RWPE1 (cell line): ENCODE measurements around the gene MTFR1L.

ENCODE experiments used
- CTCF ChIA-PET: fragments of 350-600 bp; sonication (Branson Sonifier 250); formaldehyde crosslinking; extraction: SDS; loops from one replicate; lab custom pipeline; 2021; lab: Yijun Ruan, JAX
- POLR2A ChIA-PET: fragments of 400-600 bp; formaldehyde crosslinking; extraction: SDS; loops from one replicate; lab custom pipeline; 2020; ENCODE audit warnings: antibody characterized with exemption; ENCODE audit not compliant: low non-redundant PET; lab: Yijun Ruan, JAX
- DNase-seq: peaks from one replicate; pipeline ENCODE4 v3.0.0; 2012; ENCODE audit warnings: low spot score
- H3K27ac ChIP-seq: fragments of 450-650 bp; 2 replicates; pipeline ENCODE4 v1.5.1; 2017
- TF ChIP-seq, protein P1 (sequence below): fragments of 450-650 bp; conservative IDR thresholded peaks from 2 replicates; pipeline ENCODE4 v1.5.1; 2017; ENCODE audit warnings: low read depth, mild to moderate bottlenecking

MTFR1L gene

DNA sequence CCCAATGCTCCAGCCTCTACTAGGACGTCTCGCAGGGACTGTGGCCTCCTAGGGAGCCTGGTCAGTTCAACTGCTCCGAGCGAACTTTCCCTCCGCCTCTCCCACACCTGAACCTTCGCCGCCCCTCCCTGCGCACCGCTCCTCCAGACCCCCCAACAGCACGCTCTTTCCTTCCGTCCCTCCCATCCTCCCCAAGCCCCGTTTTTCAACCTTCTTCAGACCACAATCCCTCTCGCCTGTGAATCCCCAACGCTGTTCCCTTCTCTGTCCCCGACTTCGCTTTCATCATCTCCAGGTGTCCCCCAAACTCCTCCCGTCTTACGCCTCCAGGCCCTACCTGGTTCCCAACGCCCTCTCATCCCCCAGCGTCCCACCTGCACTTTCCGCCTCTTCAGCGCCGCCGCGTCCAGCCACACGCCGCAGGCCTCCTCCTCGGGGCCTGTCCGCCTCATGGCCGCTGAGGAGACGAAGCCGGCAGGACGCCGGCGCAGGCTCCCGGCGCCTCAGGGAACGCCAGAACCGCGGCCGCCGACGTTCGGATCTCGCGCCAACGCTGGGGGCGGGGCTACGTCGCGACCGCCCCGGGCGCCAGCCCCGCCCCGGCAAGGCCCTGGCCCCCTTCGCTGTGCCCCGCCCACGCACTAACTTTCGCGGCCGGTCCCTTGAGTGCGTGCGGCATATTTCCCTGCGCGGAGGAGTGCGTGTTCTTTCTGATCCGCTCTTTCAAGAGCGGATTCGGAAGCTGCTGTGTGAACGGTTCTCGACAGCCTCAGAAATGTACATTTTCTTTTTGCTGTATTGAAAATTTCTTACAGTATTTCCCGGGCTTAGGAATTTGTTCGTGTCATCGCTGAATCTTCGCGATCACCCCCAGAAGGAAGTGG is 39.4 kb downstream of the MTFR1L start, which contains the start of gene AUNIP:
Gene AUNIP (minus strand): TSS at position 552 of the 884 bp plus-strand sequence. CDS start 100 bp downstream, at position 452.
- ChIA-PET POLR2A (interaction anchor here (0.7 kb wide), 1 partner anchor 15 kb away, joined by 3 read pairs; no protein-coding TSS in a partner anchor), CTCF (no interaction called here)
- H3K27ac ChIP-seq, result peak within 1 kb of the TSS; percentile 82
- DNase-seq, result peak; percentile 91
- TF ChIP-seq, protein P1, sequence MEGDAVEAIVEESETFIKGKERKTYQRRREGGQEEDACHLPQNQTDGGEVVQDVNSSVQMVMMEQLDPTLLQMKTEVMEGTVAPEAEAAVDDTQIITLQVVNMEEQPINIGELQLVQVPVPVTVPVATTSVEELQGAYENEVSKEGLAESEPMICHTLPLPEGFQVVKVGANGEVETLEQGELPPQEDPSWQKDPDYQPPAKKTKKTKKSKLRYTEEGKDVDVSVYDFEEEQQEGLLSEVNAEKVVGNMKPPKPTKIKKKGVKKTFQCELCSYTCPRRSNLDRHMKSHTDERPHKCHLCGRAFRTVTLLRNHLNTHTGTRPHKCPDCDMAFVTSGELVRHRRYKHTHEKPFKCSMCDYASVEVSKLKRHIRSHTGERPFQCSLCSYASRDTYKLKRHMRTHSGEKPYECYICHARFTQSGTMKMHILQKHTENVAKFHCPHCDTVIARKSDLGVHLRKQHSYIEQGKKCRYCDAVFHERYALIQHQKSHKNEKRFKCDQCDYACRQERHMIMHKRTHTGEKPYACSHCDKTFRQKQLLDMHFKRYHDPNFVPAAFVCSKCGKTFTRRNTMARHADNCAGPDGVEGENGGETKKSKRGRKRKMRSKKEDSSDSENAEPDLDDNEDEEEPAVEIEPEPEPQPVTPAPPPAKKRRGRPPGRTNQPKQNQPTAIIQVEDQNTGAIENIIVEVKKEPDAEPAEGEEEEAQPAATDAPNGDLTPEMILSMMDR, result no peak

DNA sequence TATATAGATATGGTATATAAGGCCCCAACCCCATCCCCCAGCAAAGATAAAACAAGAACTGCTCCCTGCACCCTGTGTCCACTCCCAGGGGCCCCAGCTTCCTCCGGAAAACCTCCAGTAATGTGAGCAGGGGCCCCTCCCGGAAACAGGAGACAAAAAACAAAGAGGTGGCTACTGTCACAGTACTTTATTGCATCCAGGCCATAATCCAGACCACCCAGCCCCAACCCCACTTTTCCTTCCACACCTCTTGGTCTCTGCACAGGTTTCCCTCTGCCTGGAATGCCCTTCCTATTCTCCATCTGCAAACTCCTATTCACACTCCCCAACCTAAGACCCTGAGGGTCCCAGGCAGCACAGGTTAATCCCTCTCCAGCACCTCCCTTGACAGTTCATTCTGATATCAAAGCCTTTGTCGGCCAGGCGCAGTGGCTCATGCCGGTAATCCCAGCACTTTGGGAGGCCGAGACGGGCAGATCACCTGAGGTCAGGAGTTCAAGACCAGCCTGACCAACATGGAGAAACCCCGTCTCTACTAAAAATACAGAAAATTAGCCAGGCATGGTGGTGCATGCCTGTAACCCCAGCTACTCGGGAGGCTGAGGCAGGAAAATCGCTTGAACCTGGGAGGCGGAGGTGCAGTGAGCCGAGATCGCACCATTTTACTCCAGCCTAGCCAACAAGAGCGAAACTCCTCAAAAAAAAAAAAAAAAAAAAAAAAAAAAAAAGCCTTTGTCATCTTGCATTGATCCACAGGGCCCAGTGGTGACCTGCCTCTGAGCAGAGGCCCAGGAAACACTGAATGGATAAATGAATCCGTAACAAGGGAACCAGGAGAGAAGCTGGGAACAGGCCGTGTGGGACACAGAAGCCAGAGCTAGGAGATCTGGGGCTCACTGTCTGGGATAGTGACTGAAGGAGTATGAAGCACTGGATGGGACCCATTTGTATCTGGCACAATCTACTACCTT is 41.8 kb downstream of the MTFR1L start:
- ChIA-PET CTCF (interaction anchor here (0.7 kb wide), 2 partner anchors 14 to 737 kb away, joined by 3 to 9 read pairs; partner anchors contain the start of gene PAQR7), POLR2A (interaction anchor here (0.7 kb wide), 1 partner anchor 23 kb away, joined by 5 read pairs; no protein-coding TSS in a partner anchor)
- DNase-seq, result no peak
- TF ChIP-seq, protein P1, result no peak
- H3K27ac ChIP-seq, result peak overlapping the region; percentile 62

DNA sequence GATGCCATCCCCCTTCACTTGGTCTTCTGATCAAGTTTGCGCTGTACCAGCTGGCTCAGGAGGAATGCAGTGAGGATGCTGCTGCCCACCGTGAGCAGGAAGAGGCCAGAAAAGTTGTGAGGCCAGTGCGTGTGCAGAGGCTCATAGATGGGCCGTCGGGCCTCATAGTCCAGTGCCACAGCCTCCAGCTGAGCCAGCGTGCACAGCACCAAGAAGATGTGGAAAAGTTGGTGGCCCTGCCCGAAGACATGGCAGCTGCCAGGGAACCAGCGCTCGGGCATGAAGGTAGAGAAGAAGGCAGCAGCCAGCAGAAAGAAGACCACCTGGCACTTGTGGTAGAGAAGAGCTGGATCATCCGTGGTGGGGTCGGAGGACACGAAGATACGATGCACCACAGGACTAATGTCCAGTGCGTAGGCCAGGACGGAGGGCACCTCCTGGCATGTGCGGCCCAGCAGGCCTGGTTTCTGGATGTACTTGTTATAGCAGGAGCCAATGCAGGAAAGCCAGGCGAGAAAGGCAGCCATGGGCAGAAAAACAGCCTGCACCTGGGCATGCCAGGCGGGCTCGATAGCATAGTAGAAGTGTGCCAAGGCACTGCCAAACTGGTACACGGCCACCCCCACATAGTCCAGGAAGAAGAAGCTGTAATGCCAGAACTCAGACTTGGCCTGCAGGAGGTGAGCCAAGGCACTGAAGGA is 43.2 kb downstream of the MTFR1L start:
- TF ChIP-seq, protein P1, result no peak
- H3K27ac ChIP-seq, result peak overlapping the region; percentile 62
- CTCF ChIA-PET, result no interaction called here
- POLR2A ChIA-PET, result no interaction called here
- DNase-seq, result no peak

DNA sequence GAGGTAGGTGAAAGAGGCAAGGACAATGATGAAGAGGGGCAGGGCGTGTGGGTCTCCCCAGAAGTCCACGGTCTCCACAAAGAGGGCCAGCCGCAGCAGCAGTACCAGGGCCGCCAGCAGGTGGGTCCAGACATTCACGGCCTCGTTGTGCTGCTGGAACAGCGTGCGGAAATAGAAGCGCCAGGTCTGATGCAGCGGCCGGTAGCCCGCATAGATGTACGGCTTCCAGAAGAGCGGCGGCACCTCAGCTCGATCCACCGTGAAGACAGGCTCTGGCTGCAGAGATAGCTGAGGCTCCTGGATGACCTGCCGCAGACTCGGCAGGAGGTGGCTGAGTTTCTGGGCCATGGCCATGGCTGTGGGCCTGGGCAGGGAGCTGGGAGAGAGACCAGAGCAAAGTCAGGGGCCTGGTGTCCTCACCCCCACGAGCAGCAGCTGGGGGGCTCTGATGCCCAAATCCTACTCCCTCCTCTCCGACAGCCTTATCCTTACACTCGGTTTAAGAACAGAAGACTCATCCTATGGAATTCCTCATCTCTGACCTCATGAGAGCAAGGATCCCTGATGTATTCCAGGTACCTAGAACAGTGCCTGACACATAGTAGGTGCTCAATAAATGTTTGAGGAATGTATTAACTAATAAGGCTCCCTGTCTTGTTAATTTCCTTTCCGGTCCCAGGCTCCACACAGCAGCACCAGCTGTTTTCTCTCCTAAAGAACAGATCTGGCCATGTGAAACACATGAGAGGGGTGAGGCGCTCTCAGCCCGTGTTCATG is 43.9 kb downstream of the MTFR1L start:
- TF ChIP-seq, protein P1, result no peak
- CTCF ChIA-PET, result no interaction called here
- DNase-seq, result no peak
- POLR2A ChIA-PET, result no interaction called here
- H3K27ac ChIP-seq, result peak overlapping the region; percentile 62

DNA sequence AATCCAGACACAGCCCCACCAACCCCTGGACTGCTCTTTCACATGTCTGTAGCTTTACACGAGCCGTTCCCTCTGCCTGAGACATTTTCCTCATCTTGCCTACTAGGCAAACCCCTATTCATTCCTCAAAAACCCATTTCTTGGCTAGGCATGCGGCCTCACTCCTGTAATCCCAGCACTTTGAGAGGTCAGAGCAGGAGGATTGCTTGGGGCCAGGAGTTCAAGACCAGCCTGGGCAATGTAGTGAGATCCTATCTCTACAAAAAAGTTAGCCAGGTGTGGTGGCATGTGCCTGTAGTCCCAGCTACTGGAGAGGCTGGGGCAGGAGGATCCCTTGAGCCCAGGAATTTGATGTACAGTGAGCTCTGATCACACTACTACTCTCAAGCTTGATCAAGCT is 44.7 kb downstream of the MTFR1L start:
- TF ChIP-seq, protein P1, result no peak
- POLR2A ChIA-PET, result no interaction called here
- DNase-seq, result no peak
- no peak overlapping the region for H3K27ac ChIP-seq
- CTCF ChIA-PET, result no interaction called here
